B cell (primary cell): ENCODE measurements around the gene SLC16A7. TPM values are rescaled to one million over a fixed set of nuclear protein-coding genes. Genes with fewer than 3 reads are reported as not detected.

Experiments used
- ATAC-seq: fragments of 200-7000 bp; cut with Tn5 transposase; one replicate; pipeline ENCODE4 v1.10.0; 2021; ENCODE audit warnings: low read depth, mild to moderate bottlenecking, moderate number of reproducible peaks, moderate library complexity
- CTCF ChIA-PET: fragments of 350-600 bp; sonication (Branson Sonifier 250); formaldehyde crosslinking; loops from one replicate; lab custom pipeline; 2021; ENCODE audit warnings: antibody characterized with exemption, inconsistent platforms; lab: Charles Lee
- POLR2A ChIA-PET: fragments of 350-600 bp; sonication (Branson Sonifier 250); formaldehyde crosslinking; loops from one replicate; lab custom pipeline; 2021; ENCODE audit warnings: antibody characterized with exemption; lab: Charles Lee
- DNase-seq: peaks from one replicate; pipeline ENCODE4 v3.0.0; 2013
- H2AFZ ChIP-seq: 2 replicates; pipeline ENCODE4 v1.6.1; 2012; ENCODE audit warnings: mild to moderate bottlenecking, low read depth, low read length; ENCODE audit not compliant: insufficient read depth, poor library complexity, severe bottlenecking
- H3K27ac ChIP-seq, 2 donors: 1 replicate in 1 of 2; 2 replicates in 1 of 2; pipeline ENCODE4 v1.5.1; 2012 to 2013; ENCODE audit warnings: low read length in 2 of 2, mild to moderate bottlenecking in 2 of 2, moderate library complexity in 1 of 2
- H3K27me3 ChIP-seq, 4 experiments: fragments of 200-600 bp in 1 of 4; sonication (generic) in 1 of 4; replicated peaks in 1 of 4; 1 replicate in 2 of 4; 2 replicates in 2 of 4; pipeline versions ENCODE4 v1.6.1 to v1.7.0; 2013 to 2016; ENCODE audit warnings: low read length in 3 of 4, mild to moderate bottlenecking in 2 of 4, mixed read lengths in 1 of 4, moderate library complexity in 1 of 4; ENCODE audit not compliant: insufficient read depth in 4 of 4, control insufficient read depth in 3 of 4; ENCODE audit errors: control extremely low read depth in 1 of 4
- H3K36me3 ChIP-seq, 2 experiments: replicated peaks in 1 of 2; 1 replicate in 1 of 2; 2 replicates in 1 of 2; pipeline versions ENCODE4 v1.6.1 to v1.7.1; 2013; ENCODE audit warnings: low read length in 1 of 2; ENCODE audit not compliant: insufficient read depth in 2 of 2, control insufficient read depth in 1 of 2; ENCODE audit errors: control extremely low read depth in 1 of 2, extremely low read depth in 1 of 2
- H3K4me1 ChIP-seq, 2 donors: fragments of 200-600 bp in 1 of 2; sonication (generic) in 1 of 2; 1 replicate in 1 of 2; 2 replicates in 1 of 2; pipeline versions ENCODE4 v1.5.1 to v1.6.1; 2013 to 2017; ENCODE audit warnings: low read length in 2 of 2; ENCODE audit not compliant: control insufficient read depth in 2 of 2, insufficient read depth in 2 of 2
- H3K4me2 ChIP-seq: replicated peaks from 2 replicates; pipeline ENCODE3; 2012; ENCODE audit warnings: mild to moderate bottlenecking, low read depth, low read length; ENCODE audit not compliant: poor library complexity, severe bottlenecking
- H3K4me3 ChIP-seq, 5 experiments: fragments of 200-600 bp in 1 of 5; sonication (generic) in 1 of 5; 1 replicate in 3 of 5; 2 replicates in 2 of 5; pipeline versions ENCODE4 v1.5.1 to v1.7.0; 2011 to 2016; ENCODE audit warnings: low read length in 4 of 5, mild to moderate bottlenecking in 4 of 5, low read depth in 2 of 5, control low read depth in 1 of 5, moderate library complexity in 1 of 5; ENCODE audit not compliant: insufficient read depth in 1 of 5; ENCODE audit errors: control extremely low read depth in 1 of 5, extremely low read depth in 1 of 5
- H3K79me2 ChIP-seq: fragments of 200-600 bp; sonication (generic); one replicate; pipeline ENCODE4 v1.6.0; 2016; ENCODE audit warnings: low read length; ENCODE audit not compliant: control insufficient read depth, insufficient read depth
- H3K9ac ChIP-seq: fragments of 200-600 bp; sonication (generic); 2 replicates; pipeline ENCODE4 v1.6.1; 2017; ENCODE audit warnings: mild to moderate bottlenecking, low read length, moderate library complexity
- H3K9me3 ChIP-seq, 3 donors: one replicate each; pipeline versions ENCODE4 v1.6.1 to v1.7.1; 2013; ENCODE audit warnings: low read length in 2 of 3; ENCODE audit not compliant: control insufficient read depth in 2 of 3, insufficient read depth in 1 of 3; ENCODE audit errors: control extremely low read depth in 1 of 3
- H4K20me1 ChIP-seq: 2 replicates; pipeline ENCODE4 v1.6.0; 2012; ENCODE audit warnings: mild to moderate bottlenecking, low read length; ENCODE audit not compliant: insufficient read depth, control insufficient read depth, poor library complexity, severe bottlenecking
- H3K27ac Mint-ChIP-seq: one replicate; pipeline ENCODE4 v1.8.0; 2021; ENCODE audit warnings: mixed read lengths
- H3K27me3 Mint-ChIP-seq: one replicate; pipeline ENCODE4 v1.8.0; 2021; ENCODE audit warnings: mixed read lengths
- H3K4me1 Mint-ChIP-seq: one replicate; pipeline ENCODE4 v1.8.0; 2021; ENCODE audit warnings: mixed read lengths
- H3K4me3 Mint-ChIP-seq: one replicate; pipeline ENCODE4 v1.8.0; 2021; ENCODE audit warnings: mixed read lengths
- H3K9me3 Mint-ChIP-seq: one replicate; pipeline ENCODE4 v1.8.0; 2022; ENCODE audit warnings: mixed read lengths; ENCODE audit not compliant: insufficient read depth
- CTCF ChIP-seq: fragments of 200-600 bp; IDR thresholded peaks from one replicate; pipeline ENCODE4 v1.8.0; 2022; ENCODE audit warnings: antibody characterized with exemption, mild to moderate bottlenecking
- EZH2 ChIP-seq: IDR thresholded peaks from 2 replicates; pipeline ENCODE4 v1.6.1; 2012; ENCODE audit warnings: borderline replicate concordance, low read depth, mild to moderate bottlenecking, moderate library complexity, low read length; ENCODE audit not compliant: insufficient read depth, poor library complexity, severe bottlenecking
- intact Hi-C: fragments of 100-400 bp; cut with micrococcal nuclease; formaldehyde crosslinking; loops from one replicate; pipeline ENCODE4 v1.10.0; 2022
- polyA plus RNA-seq: library from polyadenylated mRNA; depleted of rRNA; stranded (reverse); fragments of >200 nt; gene quantifications from 2 replicates; pipeline ENCODE4 v1.2.3, GENCODE V29; 2012
- total RNA-seq, 2 donors: library from RNA; stranded (reverse); fragments of 120-200 nt in 1 of 2; gene quantifications; 1 replicate in 1 of 2; 2 replicates in 1 of 2; pipeline versions ENCODE4 v1.2.3 to v1.2.4, GENCODE V29; 2013 to 2022

The SLC16A7 gene
- total and polyA plus RNA-seq, 2 donors (not counting 1 experiment from before 2014, with no cell fraction given) = 11.6 to 32.7 TPM

GRCh38 chr12:59761542-59761941 lies 165.7 kb downstream of the SLC16A7 start:
- CTCF ChIA-PET = no interaction called here

GRCh38 chr12:59763835-59764234 lies 168.0 kb downstream of the SLC16A7 start:
- Histone ChIP-seq H3K9me3 (peaks cover 0 to 1% (median 0%) of the 10 kb centered on the region in 3 donors), H3K79me2 (no peaks in the 10 kb centered on the region), H2AFZ (no peak overlapping the region), H3K27ac (no peak overlapping the region), H3K4me1 (no peaks in the 10 kb centered on the region), H3K4me2 (no peak overlapping the region), H4K20me1 (no peaks in the 10 kb centered on the region), H3K9ac (no peak overlapping the region), H3K27me3 (no peaks in the 10 kb centered on the region), H3K4me3 (no peak overlapping the region), H3K36me3 (peaks cover 0 to 3% of the 10 kb centered on the region in 2 experiments)
- DNase-seq (no peak), ATAC-seq (no peak)
- Mint-ChIP-seq H3K27ac (no peak overlapping the region), H3K4me3 (no peak overlapping the region), H3K4me1 (no peaks in the 10 kb centered on the region), H3K27me3 (no peaks in the 10 kb centered on the region), H3K9me3 (no peaks in the 10 kb centered on the region)
- intact Hi-C loops = no loop called here
- ChIA-PET CTCF (no interaction called here), POLR2A (no interaction called here)
- TF ChIP-seq EZH2 (no peak), CTCF (no peak)

More at GRCh38 chr12:59761542-59761941, 165.7 kb downstream of the SLC16A7 start:
- H3K9ac ChIP-seq = no peak overlapping the region
- TF ChIP-seq EZH2 = no peak
- TF ChIP-seq CTCF = no peak
- H3K79me2 ChIP-seq = no peaks in the 10 kb centered on the region
- ATAC-seq (no peak), DNase-seq (no peak)
- Mint-ChIP-seq H3K9me3 (no peaks in the 10 kb centered on the region), H3K4me1 (no peaks in the 10 kb centered on the region), H3K27ac (no peak overlapping the region), H3K4me3 (no peak overlapping the region), H3K27me3 (no peaks in the 10 kb centered on the region)
- no peak overlapping the region for H2AFZ ChIP-seq
- H3K27ac ChIP-seq = no peak overlapping the region
- no peaks in the 10 kb centered on the region for H3K9me3 ChIP-seq
- no peaks in the 10 kb centered on the region for H3K27me3 ChIP-seq
- peaks cover 0 to 1% of the 10 kb centered on the region in 2 experiments for H3K36me3 ChIP-seq
- POLR2A ChIA-PET = no interaction called here
- no peaks in the 10 kb centered on the region for H3K4me1 ChIP-seq
- no peak overlapping the region for H3K4me2 ChIP-seq
- H3K4me3 ChIP-seq = no peak overlapping the region
- H4K20me1 ChIP-seq = no peaks in the 10 kb centered on the region
- intact Hi-C loops = no loop called here
